Transverse colon (tissue), 4 donors: ENCODE data around the gene AFG3L2.

Experiments
- EP300 ChIP-seq: sonication (generic); formaldehyde crosslinking; IDR thresholded peaks from one replicate; pipeline ENCODE4 v1.6.1; 2017; ENCODE audit warnings: antibody characterized with exemption, low read depth
- POLR2AphosphoS5 ChIP-seq, 3 donors: sonication (generic); formaldehyde crosslinking; IDR thresholded peaks; one replicate each; pipeline ENCODE4 v1.6.1; 2016; ENCODE audit warnings: antibody characterized with exemption in 3 of 3
- TF ChIP-seq, protein P1 (sequence below), 5 experiments: fragments of 200-600 bp in 3 of 5; fragments of 450-650 bp in 2 of 5; sonication (generic) in 3 of 5; IDR thresholded peaks; 1 replicate in 2 of 5; 2 replicates in 3 of 5; pipeline ENCODE4 v1.5.1; 2016 to 2017; ENCODE audit warnings: antibody characterized with exemption in 5 of 5, inconsistent platforms in 3 of 5, mild to moderate bottlenecking in 2 of 5, moderate library complexity in 1 of 5

DNA sequence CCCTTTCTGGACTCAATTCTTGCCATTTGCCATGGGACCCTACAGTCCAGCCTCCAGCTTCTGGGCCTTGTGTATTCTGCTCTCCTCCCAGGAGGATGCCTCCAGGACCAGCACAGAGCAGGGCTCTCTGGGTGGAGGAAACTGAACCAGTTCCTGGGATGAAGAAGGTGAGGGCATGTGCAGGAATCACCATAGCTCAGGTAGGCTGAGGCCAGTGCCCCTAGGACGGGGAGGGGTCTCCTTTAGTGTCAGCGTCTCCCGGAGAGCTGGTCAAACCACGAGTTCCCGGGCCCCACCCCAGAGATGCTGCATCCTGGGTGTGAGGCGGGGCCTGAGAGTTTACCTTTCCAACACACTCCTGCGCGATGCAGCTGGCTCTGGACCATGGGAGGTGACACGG is 24.9 kb upstream of the AFG3L2 start:
- TF ChIP-seq, protein P1, sequence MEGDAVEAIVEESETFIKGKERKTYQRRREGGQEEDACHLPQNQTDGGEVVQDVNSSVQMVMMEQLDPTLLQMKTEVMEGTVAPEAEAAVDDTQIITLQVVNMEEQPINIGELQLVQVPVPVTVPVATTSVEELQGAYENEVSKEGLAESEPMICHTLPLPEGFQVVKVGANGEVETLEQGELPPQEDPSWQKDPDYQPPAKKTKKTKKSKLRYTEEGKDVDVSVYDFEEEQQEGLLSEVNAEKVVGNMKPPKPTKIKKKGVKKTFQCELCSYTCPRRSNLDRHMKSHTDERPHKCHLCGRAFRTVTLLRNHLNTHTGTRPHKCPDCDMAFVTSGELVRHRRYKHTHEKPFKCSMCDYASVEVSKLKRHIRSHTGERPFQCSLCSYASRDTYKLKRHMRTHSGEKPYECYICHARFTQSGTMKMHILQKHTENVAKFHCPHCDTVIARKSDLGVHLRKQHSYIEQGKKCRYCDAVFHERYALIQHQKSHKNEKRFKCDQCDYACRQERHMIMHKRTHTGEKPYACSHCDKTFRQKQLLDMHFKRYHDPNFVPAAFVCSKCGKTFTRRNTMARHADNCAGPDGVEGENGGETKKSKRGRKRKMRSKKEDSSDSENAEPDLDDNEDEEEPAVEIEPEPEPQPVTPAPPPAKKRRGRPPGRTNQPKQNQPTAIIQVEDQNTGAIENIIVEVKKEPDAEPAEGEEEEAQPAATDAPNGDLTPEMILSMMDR (IDR thresholded peaks at IDR 0.05): no peak
- no peak for TF ChIP-seq EP300
- TF ChIP-seq POLR2AphosphoS5 (IDR thresholded peaks at IDR 0.05): no peak
